Measurements from ENCODE around the gene PARP3. TPM values are rescaled to one million over a fixed set of nuclear protein-coding genes. Genes with fewer than 3 reads are reported as not detected.

Gene PARP3
- total and polyA plus RNA-seq, 9 of the 15 experiments (the other 6 are each of a cell fraction or from before 2014, with no cell fraction given), result 0.46 to 6.6 (median 4.5) TPM

GRCh38 chr3:51941798-51942602 lies at the start of gene PARP3, which contains the start of gene RRP9 (continued):
- TF ChIP-seq XRCC3 (IDR thresholded peaks at IDR 0.05), result no peak
- no peak for TF ChIP-seq ZNF551 (CRISPR knock-in tag; IDR thresholded peaks at IDR 0.05)
- no peak for TF ChIP-seq PTRF (tag; IDR thresholded peaks at IDR 0.05)
- TF ChIP-seq ETV6 (IDR thresholded peaks at IDR 0.05; ENCODE audit: borderline replicate concordance in 1 of 2, low read depth in 2 of 2, low read length in 1 of 2), result no peak
- no peak for TF ChIP-seq ETV6 (CRISPR knock-in tag; IDR thresholded peaks at IDR 0.05; ENCODE audit: borderline replicate concordance)
- no peak for TF ChIP-seq SMARCE1 (IDR thresholded peaks at IDR 0.05)
- peak; percentile 6; the same call in 1 of the 2 replicates for TF ChIP-seq TCF3 (CRISPR knock-in tag; IDR thresholded peaks at IDR 0.05)
- peak; percentile 47 for TF ChIP-seq POLR2B (IDR thresholded peaks at IDR 0.05; ENCODE audit: low read depth, partially characterized antibody)
- TF ChIP-seq CHAMP1 (IDR thresholded peaks at IDR 0.05), result no peak
- no peak for TF ChIP-seq ZBTB2 (IDR thresholded peaks at IDR 0.05)
- peak; percentile 98 for TF ChIP-seq NKRF (IDR thresholded peaks at IDR 0.05; ENCODE audit: borderline replicate concordance)
- TF ChIP-seq MAX (CRISPR knock-in tag; IDR thresholded peaks at IDR 0.05), result peak; percentile 86
- no peak for TF ChIP-seq NCOA2 (IDR thresholded peaks at IDR 0.05; ENCODE audit: partially characterized antibody in 2 of 2)
- no peak for TF ChIP-seq MECOM (CRISPR knock-in tag; IDR thresholded peaks at IDR 0.05)
- peak; percentile 17 for TF ChIP-seq CCNT2 (IDR thresholded peaks at IDR 0.05; ENCODE audit: borderline replicate concordance, extremely low read depth, insufficient read length, low read depth, low read length)
- 0 out of 2 replicates have a peak, but pooled peaks have one; percentile 40 for TF ChIP-seq POLR2H (tag; IDR thresholded peaks at IDR 0.05; ENCODE audit: low read depth)
- no peak for TF ChIP-seq CAMTA2 (CRISPR knock-in tag; conservative IDR thresholded peaks at IDR 0.05)
- peak; percentile 58; the same call in 1 of the 2 replicates for TF ChIP-seq SUPT5H (IDR thresholded peaks at IDR 0.05)
- TF ChIP-seq PHTF2 (CRISPR knock-in tag; IDR thresholded peaks at IDR 0.05), result no peak
- no peak for TF ChIP-seq ZFP36 (IDR thresholded peaks at IDR 0.05; ENCODE audit: low read depth, low read length, partially characterized antibody)
